Dermis microvascular lymphatic vessel endothelial cell (primary cell): ENCODE results near the gene SHTN1. TPM values are rescaled to one million over a fixed set of nuclear protein-coding genes. Genes with fewer than 3 reads are reported as not detected.

Source experiments
- DNase-seq, 2 donors: peaks; one replicate each; pipeline versions ENCODE4 v3.0.0 to v3.0.0-alpha.2; 2010; ENCODE audit warnings: low read depth in 2 of 2
- total RNA-seq: library from RNA; depleted of rRNA; stranded (reverse); fragments of >200 nt; gene quantifications from 2 replicates; pipeline ENCODE4 v1.2.1, GENCODE V29; 2014

SHTN1 gene
- total RNA-seq, 1 donor from 2014 or later = 2.1 TPM

GRCh38 chr10:116873134-116873533 is 131.9 kb downstream of the SHTN1 start:
- no peak for DNase-seq

- no peak for DNase-seq
Observed at GRCh38 chr10:116870949-116871348, 134.0 kb downstream of the SHTN1 start.

GRCh38 chr10:116868722-116869121 is 136.3 kb downstream of the SHTN1 start:
- no peak for DNase-seq

DNA sequence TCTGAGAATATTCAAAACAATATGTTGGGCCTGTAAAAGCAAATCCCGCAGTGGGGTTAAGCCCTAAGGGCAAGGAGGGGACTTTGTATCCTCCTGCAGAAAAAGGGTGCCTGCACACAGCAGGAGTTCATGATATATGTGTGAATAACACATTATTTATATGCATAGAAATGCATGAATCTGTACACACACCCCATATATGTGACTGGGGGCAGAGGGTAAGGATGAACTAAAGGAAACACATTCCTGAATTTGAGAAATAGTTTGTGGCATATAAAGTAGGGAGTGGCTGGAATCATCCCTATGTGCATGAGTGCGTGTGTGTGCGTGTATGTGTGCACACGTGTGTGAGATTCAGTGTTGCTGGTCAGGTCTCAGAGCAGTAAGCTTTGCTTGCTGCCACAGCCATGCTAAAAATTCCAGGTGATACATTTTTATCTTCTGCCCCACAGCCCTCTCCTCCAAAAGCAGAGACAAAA is 136.8 kb downstream of the SHTN1 start:
- no peak for DNase-seq

GRCh38 chr10:116866987-116867595 is 137.9 kb downstream of the SHTN1 start:
- DNase-seq = no peak

DNA sequence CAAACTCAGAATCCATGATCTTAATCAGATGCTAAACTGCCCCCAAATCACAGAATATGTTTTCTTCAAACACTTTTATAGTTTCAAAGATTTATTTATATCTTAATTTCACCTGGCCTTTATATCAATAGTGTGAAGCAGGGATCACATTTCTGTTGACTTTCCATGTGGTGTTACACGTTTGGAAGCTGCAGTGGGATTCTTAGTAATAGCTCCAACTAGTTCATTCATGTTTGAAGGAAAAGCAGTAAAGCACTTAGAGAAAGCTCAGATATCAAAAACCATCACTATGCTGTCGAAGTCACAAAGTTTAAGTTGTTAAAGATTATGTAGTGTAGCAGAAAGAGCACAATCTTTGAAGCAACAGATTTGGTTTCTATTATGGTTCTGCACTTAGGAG is 138.9 kb downstream of the SHTN1 start:
- DNase-seq = no peak

DNA sequence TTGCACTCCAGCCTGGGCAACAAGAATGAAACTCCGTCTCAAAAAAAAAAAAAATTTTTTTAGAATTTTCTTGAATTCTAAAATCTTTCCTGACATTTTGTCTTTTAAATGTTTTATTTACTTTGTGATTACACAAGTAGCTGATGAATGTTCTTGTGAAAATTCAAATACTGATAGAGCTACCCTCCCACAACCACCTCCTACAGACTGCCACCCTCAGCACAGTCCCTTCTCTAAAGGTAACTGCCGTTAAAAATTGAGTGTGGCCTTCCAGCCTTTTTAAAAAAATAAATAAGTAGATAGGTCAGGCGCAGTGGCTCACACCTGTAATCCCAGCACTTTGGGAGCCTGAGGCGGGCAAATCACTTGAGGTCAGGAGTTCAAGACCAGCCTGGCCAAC is 140.6 kb downstream of the SHTN1 start:
- DNase-seq = no peak

- DNase-seq = no peak
Observed at GRCh38 chr10:116861796-116862195, 143.2 kb downstream of the SHTN1 start.

- DNase-seq = no peak
Observed at GRCh38 chr10:116857156-116857555, 147.8 kb downstream of the SHTN1 start.

- DNase-seq = no peak
Observed at GRCh38 chr10:116853701-116854100, 151.3 kb downstream of the SHTN1 start.

GRCh38 chr10:116853287-116853686 is 151.7 kb downstream of the SHTN1 start:
- DNase-seq = no peak

- DNase-seq = no peak
Observed at GRCh38 chr10:116852246-116852645, 152.7 kb downstream of the SHTN1 start.

- no peak for DNase-seq
Observed at GRCh38 chr10:116850058-116850611, 154.9 kb downstream of the SHTN1 start.

DNA sequence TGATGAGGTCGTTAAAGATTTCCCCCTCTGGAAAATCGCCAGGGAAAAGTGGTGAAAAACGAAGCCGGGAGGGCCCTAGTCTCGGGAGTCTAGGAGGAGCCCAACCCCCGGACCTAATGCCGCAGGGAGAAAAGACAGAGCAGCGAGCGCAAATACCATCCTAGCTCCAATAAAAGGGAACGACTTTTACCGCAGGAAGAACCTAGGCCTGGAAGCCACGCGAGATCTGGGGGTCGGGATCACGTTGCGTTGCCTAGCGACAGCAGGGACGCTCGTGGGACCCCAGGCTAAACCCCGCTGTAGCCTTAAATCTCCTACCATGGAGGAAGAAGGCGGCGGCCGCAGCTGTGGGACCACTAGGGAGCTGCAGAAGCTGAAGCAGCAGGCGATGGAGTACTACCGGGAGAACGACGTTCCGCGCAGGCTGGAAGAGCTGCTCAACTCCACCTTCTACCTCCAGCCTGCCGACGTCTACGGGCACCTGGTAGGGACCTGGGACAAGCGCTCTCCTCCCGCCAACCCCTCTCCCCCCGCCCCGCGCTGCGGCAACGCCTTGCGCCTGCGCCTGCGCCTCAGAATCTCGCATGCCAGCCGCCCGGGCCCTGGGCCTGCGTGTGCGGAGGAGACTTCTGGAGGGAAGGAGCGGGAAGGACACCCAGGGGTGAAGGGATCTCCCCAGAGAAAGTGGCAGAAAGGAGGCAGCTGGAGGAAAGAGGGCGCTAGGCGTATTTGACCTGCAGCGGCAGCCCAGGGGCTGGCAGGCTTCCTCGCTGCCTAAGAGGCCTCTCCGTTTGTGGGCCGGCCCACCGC is 155.5 kb downstream of the SHTN1 start, which contains the start of gene ENO4:
TSS of gene ENO4 (plus strand) at position 252 of the 810 bp plus-strand sequence. CDS start at position 320, 68 bp downstream.
- peak; percentile 51 to 73 for DNase-seq

GRCh38 chr10:116848944-116849247 is 156.1 kb downstream of the SHTN1 start:
- DNase-seq = no peak

- DNase-seq = no peak
Observed at GRCh38 chr10:116848032-116848943, 156.7 kb downstream of the SHTN1 start.

DNA sequence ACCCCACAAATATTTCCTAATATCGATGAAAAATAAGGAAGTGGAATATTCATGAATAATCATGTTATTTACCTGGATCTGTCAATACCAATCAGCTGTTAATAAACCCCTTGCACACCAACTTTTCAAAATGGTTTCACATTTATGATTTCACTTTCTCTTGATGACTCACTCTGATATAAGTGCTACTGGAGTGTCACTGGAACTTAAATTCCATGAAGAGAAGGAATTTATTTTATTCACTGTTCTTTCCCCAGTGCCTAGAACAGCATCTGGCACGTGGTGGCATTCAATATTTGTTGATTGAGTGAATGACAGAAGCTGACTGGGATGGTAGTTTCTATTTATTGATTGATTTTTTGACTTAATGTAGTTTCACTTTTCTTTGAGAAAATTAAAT is 159.2 kb downstream of the SHTN1 start:
- no peak for DNase-seq

- DNase-seq = no peak
Observed at GRCh38 chr10:116840389-116841075, 164.5 kb downstream of the SHTN1 start.

DNA sequence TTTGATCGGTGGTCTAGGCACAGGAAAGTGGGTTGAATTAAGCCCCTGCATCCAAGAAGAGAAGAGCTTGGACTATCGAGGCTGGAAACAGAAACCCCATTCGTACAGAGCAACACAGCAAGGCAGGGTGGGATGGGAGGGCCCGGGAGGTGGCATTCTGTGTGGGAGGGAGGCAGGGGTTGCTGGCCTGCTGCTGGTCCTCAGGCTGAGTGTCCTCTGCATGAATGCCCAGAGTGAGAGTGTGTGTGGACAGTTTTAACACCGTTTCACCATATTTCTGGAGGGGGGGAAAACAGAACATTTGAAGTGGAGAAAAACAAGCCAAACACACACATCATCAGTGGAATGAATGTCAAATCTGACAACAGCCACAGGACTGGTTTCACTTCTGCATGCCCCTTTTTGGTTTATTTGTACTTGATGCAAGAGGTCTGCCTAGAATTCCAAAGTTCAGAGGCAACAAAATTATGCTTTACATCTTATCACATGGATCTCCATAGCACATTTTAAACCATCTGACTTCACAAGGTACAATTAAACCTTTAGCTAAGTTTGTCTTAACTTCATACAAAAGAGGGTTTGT is 166.8 kb downstream of the SHTN1 start:
- no peak for DNase-seq

GRCh38 chr10:116836902-116837523 is 168.0 kb downstream of the SHTN1 start:
- peak; percentile 7 to 60 for DNase-seq
